Left renal pelvis (tissue), 4 donors: ENCODE data around the gene USP25. TPM values are rescaled to one million over a fixed set of nuclear protein-coding genes. Genes with fewer than 3 reads are reported as not detected.

Source experiments
- DNase-seq, 4 donors: peaks; one replicate each; pipeline ENCODE4 v3.0.0-alpha.2; 2013; ENCODE audit warnings: low read depth in 4 of 4, low spot score in 3 of 4
- polyA plus RNA-seq, 4 donors: library from polyadenylated mRNA; unstranded; fragments of 120-200 nt; gene quantifications; one replicate each; pipeline ENCODE4 v1.2.1, GENCODE V29; 2013; ENCODE audit not compliant: insufficient read length in 4 of 4

The USP25 gene
- polyA plus RNA-seq = 10 to 100 TPM; 44.5 to 66.3 (median 51.8) TPM

- no peak for DNase-seq
Observed at GRCh38 chr21:15729674-15730483, at the start of gene USP25. Gene USP25 (plus strand): TSS chr21:15729982. CDS start chr21:15730394, 412 bp downstream.

- DNase-seq = no peak
Observed at GRCh38 chr21:15682186-15682895, 47.4 kb upstream of the USP25 start.

- no peak for DNase-seq
Observed at GRCh38 chr21:15682977-15683376, 46.8 kb upstream of the USP25 start.

- DNase-seq = no peak
Observed at GRCh38 chr21:15686506-15686905, 43.3 kb upstream of the USP25 start.

- no peak for DNase-seq
Observed at GRCh38 chr21:15687208-15687607, 42.6 kb upstream of the USP25 start.

GRCh38 chr21:15688016-15688415 lies 41.8 kb upstream of the USP25 start:
- DNase-seq = no peak

GRCh38 chr21:15688809-15689208 lies 41.0 kb upstream of the USP25 start:
- DNase-seq = no peak

- DNase-seq = no peak
Observed at GRCh38 chr21:15692711-15693110, 37.1 kb upstream of the USP25 start.

GRCh38 chr21:15695241-15695640 lies 34.5 kb upstream of the USP25 start:
- no peak for DNase-seq

- no peak for DNase-seq
Observed at GRCh38 chr21:15701830-15702229, 28.0 kb upstream of the USP25 start.

- no peak for DNase-seq
Observed at GRCh38 chr21:15703932-15704331, 25.9 kb upstream of the USP25 start.

- DNase-seq = no peak
Observed at GRCh38 chr21:15706696-15707095, 23.1 kb upstream of the USP25 start.

GRCh38 chr21:15713412-15713811 lies 16.4 kb upstream of the USP25 start:
- no peak for DNase-seq

GRCh38 chr21:15718711-15719110 lies 11.1 kb upstream of the USP25 start:
- DNase-seq = no peak

GRCh38 chr21:15719976-15720375 lies 9.8 kb upstream of the USP25 start:
- DNase-seq = no peak

- DNase-seq = no peak
Observed at GRCh38 chr21:15722591-15723324, 7.0 kb upstream of the USP25 start.

- no peak for DNase-seq
Observed at GRCh38 chr21:15725949-15726348, 3.8 kb upstream of the USP25 start.

- no peak for DNase-seq
Observed at GRCh38 chr21:15728046-15728445, 1.7 kb upstream of the USP25 start.

- DNase-seq = no peak
Observed at GRCh38 chr21:15729346-15729673, 472 bp upstream of the USP25 start.

GRCh38 chr21:15730484-15731242 lies 881 bp downstream of the USP25 start:
- DNase-seq = no peak

- no peak for DNase-seq
Observed at GRCh38 chr21:15731243-15731613, 1.4 kb downstream of the USP25 start.
